Colonic mucosa (tissue), 4 donors: ENCODE measurements around the gene NBEAL2. TPM values are rescaled to one million over a fixed set of nuclear protein-coding genes. Genes with fewer than 3 reads are reported as not detected.

ENCODE experiments used
- DNase-seq: peaks from one replicate; pipeline ENCODE4 v3.0.0-alpha.2; 2020
- H3K27ac ChIP-seq: fragments of 200-600 bp; one replicate; pipeline ENCODE4 v1.8.0; 2021
- H3K27me3 ChIP-seq: fragments of 200-600 bp; one replicate; pipeline ENCODE4 v1.8.0; 2021
- H3K36me3 ChIP-seq: fragments of 200-600 bp; one replicate; pipeline ENCODE4 v1.8.0; 2021
- H3K4me1 ChIP-seq: fragments of 200-600 bp; one replicate; pipeline ENCODE4 v1.8.0; 2021; ENCODE audit warnings: mild to moderate bottlenecking
- H3K4me3 ChIP-seq: fragments of 200-600 bp; one replicate; pipeline ENCODE4 v1.8.0; 2021
- H3K9ac ChIP-seq, 2 donors: one replicate each; pipeline ENCODE4 v1.7.0; 2013; ENCODE audit warnings: control low read depth in 2 of 2, low read depth in 2 of 2, low read length in 2 of 2
- H3K9me3 ChIP-seq: fragments of 200-600 bp; one replicate; pipeline ENCODE4 v1.8.0; 2021
- CTCF ChIP-seq: fragments of 200-600 bp; IDR thresholded peaks from one replicate; pipeline ENCODE4 v1.8.0; 2022; ENCODE audit warnings: antibody characterized with exemption, mild to moderate bottlenecking
- intact Hi-C: fragments of 100-400 bp; cut with DNase I; formaldehyde crosslinking; loops from one replicate; pipeline ENCODE4 v1.14.1; 2022
- total RNA-seq, 2 donors: library from RNA; stranded (reverse); fragmentation: NEBNext Ultra II Directional in 1 of 2; extraction: Animal tissue kit (Norgen Biotek cat#: 25700) in 1 of 2; gene quantifications; one replicate each; pipeline ENCODE4 v1.2.1, GENCODE V29; 2021
- donor health status: healthy.
- donor health status: DM: no; HTN: no; CAD: no.
- donor health status: DM: no; HTN: no; CAD: no.

NBEAL2 gene
- total RNA-seq, 2 donors from 2014 or later: 40.9 to 106 TPM

GRCh38 chr3:47047069-47047468 lies 67.6 kb downstream of the NBEAL2 start:
- H3K9me3 ChIP-seq: no peaks in the 10 kb centered on the region
- no peak overlapping the region for H3K9ac ChIP-seq
- H3K27ac ChIP-seq: no peak overlapping the region
- peaks cover 6% of the 10 kb centered on the region for H3K36me3 ChIP-seq
- intact Hi-C loops: no loop called here
- DNase-seq: no peak
- no peaks in the 10 kb centered on the region for H3K4me1 ChIP-seq
- H3K27me3 ChIP-seq: no peaks in the 10 kb centered on the region
- no peak for TF ChIP-seq CTCF
- H3K4me3 ChIP-seq: no peak overlapping the region

- peaks cover 6% of the 10 kb centered on the region for H3K36me3 ChIP-seq
- H3K27ac ChIP-seq: no peak overlapping the region
- no peak for TF ChIP-seq CTCF
- no peak overlapping the region for H3K4me3 ChIP-seq
- H3K9ac ChIP-seq: no peak overlapping the region
- intact Hi-C loops: no loop called here
- H3K27me3 ChIP-seq: no peaks in the 10 kb centered on the region
- H3K4me1 ChIP-seq: no peaks in the 10 kb centered on the region
- no peaks in the 10 kb centered on the region for H3K9me3 ChIP-seq
- DNase-seq: no peak
These were observed 68.2 kb downstream of the NBEAL2 start for GRCh38 chr3:47047673-47048072.

- Histone ChIP-seq H3K4me1 (no peaks in the 10 kb centered on the region), H3K36me3 (no peaks in the 10 kb centered on the region), H3K27ac (no peak overlapping the region), H3K9me3 (no peaks in the 10 kb centered on the region), H3K9ac (no peak overlapping the region), H3K4me3 (no peak overlapping the region), H3K27me3 (no peaks in the 10 kb centered on the region)
- TF ChIP-seq CTCF: no peak
- DNase-seq: no peak
- intact Hi-C loops: no loop called here
These were observed 74.9 kb downstream of the NBEAL2 start for GRCh38 chr3:47054412-47054811.

GRCh38 chr3:47056705-47057104 lies 77.2 kb downstream of the NBEAL2 start:
- H3K27ac ChIP-seq: no peak overlapping the region
- H3K9me3 ChIP-seq: no peaks in the 10 kb centered on the region
- no peak for DNase-seq
- no peak overlapping the region for H3K9ac ChIP-seq
- TF ChIP-seq CTCF: no peak
- no peaks in the 10 kb centered on the region for H3K36me3 ChIP-seq
- intact Hi-C loops: no loop called here
- H3K4me1 ChIP-seq: no peaks in the 10 kb centered on the region
- H3K27me3 ChIP-seq: no peaks in the 10 kb centered on the region
- H3K4me3 ChIP-seq: no peak overlapping the region

- Histone ChIP-seq H3K27me3 (no peaks in the 10 kb centered on the region), H3K27ac (no peak overlapping the region), H3K4me3 (no peak overlapping the region), H3K9me3 (no peaks in the 10 kb centered on the region), H3K36me3 (no peaks in the 10 kb centered on the region), H3K4me1 (no peaks in the 10 kb centered on the region), H3K9ac (no peak overlapping the region)
- no peak for TF ChIP-seq CTCF
- DNase-seq: no peak
- intact Hi-C loops: no loop called here
These were observed 77.8 kb downstream of the NBEAL2 start for GRCh38 chr3:47057212-47057671.

Other genes starting within 250 kb of the NBEAL2 start
- 1 to 10 TPM in 1 of 2 donors, not detected in 1; 1.7 TPM for gene MYL3, start 116.2 kb upstream of the NBEAL2 start, total RNA-seq
- under 1 TPM; 0.69 to 0.86 TPM for gene PTH1R, start 101.9 kb upstream of the NBEAL2 start, total RNA-seq
- 10 to 100 TPM; 34.1 to 55.7 TPM for gene CCDC12, start 2.9 kb upstream of the NBEAL2 start, total RNA-seq
- gene SETD2, start 184.4 kb downstream of the NBEAL2 start, total RNA-seq: 10 to 100 TPM; 39.5 to 48.6 TPM